ENCODE data around the gene HDAC4.

DNA sequence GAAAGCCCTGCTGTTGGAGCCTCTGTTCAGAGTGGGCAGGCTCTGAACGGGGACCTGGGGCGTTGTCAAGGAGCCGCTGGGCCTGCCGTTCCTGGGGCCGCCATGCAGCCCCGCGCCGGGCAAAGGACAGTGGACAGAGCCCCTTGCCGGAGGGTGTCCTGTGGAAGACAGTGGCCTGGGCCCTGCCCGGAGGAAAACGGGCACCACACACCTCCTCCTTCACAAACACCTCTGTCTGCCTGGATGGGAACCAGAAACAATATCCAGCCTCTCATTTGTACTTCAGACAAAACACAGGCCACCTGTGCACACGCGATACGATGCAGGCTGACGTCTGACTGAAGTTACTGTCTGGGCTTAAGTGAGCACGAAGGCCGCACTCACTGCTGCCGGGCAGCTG is 319.2 kb downstream of the HDAC4 start:
- TF ChIP-seq BHLHE40 (IDR thresholded peaks at IDR 0.05; ENCODE audit: low read depth, low read length) (no peak), HOXB13 (CRISPR knock-in tag; IDR thresholded peaks at IDR 0.05; ENCODE audit: low read depth) (no peak), CEBPB (IDR thresholded peaks at IDR 0.05) (no peak), POLR2A (IDR thresholded peaks at IDR 0.05; ENCODE audit: low read length) (no peak)
- TF ChIP-seq, protein P1, sequence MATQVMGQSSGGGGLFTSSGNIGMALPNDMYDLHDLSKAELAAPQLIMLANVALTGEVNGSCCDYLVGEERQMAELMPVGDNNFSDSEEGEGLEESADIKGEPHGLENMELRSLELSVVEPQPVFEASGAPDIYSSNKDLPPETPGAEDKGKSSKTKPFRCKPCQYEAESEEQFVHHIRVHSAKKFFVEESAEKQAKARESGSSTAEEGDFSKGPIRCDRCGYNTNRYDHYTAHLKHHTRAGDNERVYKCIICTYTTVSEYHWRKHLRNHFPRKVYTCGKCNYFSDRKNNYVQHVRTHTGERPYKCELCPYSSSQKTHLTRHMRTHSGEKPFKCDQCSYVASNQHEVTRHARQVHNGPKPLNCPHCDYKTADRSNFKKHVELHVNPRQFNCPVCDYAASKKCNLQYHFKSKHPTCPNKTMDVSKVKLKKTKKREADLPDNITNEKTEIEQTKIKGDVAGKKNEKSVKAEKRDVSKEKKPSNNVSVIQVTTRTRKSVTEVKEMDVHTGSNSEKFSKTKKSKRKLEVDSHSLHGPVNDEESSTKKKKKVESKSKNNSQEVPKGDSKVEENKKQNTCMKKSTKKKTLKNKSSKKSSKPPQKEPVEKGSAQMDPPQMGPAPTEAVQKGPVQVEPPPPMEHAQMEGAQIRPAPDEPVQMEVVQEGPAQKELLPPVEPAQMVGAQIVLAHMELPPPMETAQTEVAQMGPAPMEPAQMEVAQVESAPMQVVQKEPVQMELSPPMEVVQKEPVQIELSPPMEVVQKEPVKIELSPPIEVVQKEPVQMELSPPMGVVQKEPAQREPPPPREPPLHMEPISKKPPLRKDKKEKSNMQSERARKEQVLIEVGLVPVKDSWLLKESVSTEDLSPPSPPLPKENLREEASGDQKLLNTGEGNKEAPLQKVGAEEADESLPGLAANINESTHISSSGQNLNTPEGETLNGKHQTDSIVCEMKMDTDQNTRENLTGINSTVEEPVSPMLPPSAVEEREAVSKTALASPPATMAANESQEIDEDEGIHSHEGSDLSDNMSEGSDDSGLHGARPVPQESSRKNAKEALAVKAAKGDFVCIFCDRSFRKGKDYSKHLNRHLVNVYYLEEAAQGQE (IDR thresholded peaks at IDR 0.05), result no peak
- TF ChIP-seq, protein P2, sequence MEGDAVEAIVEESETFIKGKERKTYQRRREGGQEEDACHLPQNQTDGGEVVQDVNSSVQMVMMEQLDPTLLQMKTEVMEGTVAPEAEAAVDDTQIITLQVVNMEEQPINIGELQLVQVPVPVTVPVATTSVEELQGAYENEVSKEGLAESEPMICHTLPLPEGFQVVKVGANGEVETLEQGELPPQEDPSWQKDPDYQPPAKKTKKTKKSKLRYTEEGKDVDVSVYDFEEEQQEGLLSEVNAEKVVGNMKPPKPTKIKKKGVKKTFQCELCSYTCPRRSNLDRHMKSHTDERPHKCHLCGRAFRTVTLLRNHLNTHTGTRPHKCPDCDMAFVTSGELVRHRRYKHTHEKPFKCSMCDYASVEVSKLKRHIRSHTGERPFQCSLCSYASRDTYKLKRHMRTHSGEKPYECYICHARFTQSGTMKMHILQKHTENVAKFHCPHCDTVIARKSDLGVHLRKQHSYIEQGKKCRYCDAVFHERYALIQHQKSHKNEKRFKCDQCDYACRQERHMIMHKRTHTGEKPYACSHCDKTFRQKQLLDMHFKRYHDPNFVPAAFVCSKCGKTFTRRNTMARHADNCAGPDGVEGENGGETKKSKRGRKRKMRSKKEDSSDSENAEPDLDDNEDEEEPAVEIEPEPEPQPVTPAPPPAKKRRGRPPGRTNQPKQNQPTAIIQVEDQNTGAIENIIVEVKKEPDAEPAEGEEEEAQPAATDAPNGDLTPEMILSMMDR (IDR thresholded peaks at IDR 0.05), result no peak

Measured in A549 (cell line).